Chondrocyte (in vitro differentiated cells): ENCODE results near the gene ADGRL4. TPM values are rescaled to one million over a fixed set of nuclear protein-coding genes. Genes with fewer than 3 reads are reported as not detected.

Experiments
- DNase-seq: peaks from one replicate; pipeline ENCODE4 v3.0.0; 2021; ENCODE audit warnings: mixed read lengths, low spot score
- H3K27ac Mint-ChIP-seq: one replicate; pipeline ENCODE4 v1.8.0; 2021; ENCODE audit warnings: mild to moderate bottlenecking, moderate library complexity, mixed read lengths; ENCODE audit not compliant: unreplicated experiment
- H3K27me3 Mint-ChIP-seq: 2 replicates; pipeline ENCODE4 v1.8.0; 2021; ENCODE audit warnings: low read depth, mixed read lengths
- H3K36me3 Mint-ChIP-seq: 2 replicates; pipeline ENCODE4 v1.8.0; 2021; ENCODE audit warnings: low read depth, mixed read lengths
- H3K4me1 Mint-ChIP-seq: 2 replicates; pipeline ENCODE4 v1.8.0; 2021; ENCODE audit warnings: low read depth, mild to moderate bottlenecking, mixed read lengths
- H3K4me3 Mint-ChIP-seq: one replicate; pipeline ENCODE4 v1.8.0; 2021; ENCODE audit warnings: mild to moderate bottlenecking, moderate library complexity, mixed read lengths; ENCODE audit not compliant: unreplicated experiment
- H3K9me3 Mint-ChIP-seq: 2 replicates; pipeline ENCODE4 v1.8.0; 2021; ENCODE audit warnings: low read depth, mixed read lengths
- CTCF ChIP-seq: fragments of 200-600 bp; sonication (generic); IDR thresholded peaks from 2 replicates; pipeline ENCODE4 v1.5.0; 2021; ENCODE audit warnings: antibody characterized with exemption, mild to moderate bottlenecking, moderate library complexity
- total RNA-seq: library from RNA; stranded (reverse); gene quantifications from 3 replicates; pipeline ENCODE4 v1.2.1, GENCODE V29; 2021

Gene ADGRL4
- total RNA-seq, 1 donor from 2014 or later, result 6.9 TPM

- peaks cover 2% of the 10 kb centered on the region for H3K9me3 Mint-ChIP-seq
- no peak for DNase-seq
- H3K4me3 Mint-ChIP-seq, result no peak overlapping the region
- peak overlapping the region; percentile 71 for H3K27ac Mint-ChIP-seq
- H3K4me1 Mint-ChIP-seq, result peaks cover 27% of the 10 kb centered on the region
- no peaks in the 10 kb centered on the region for H3K36me3 Mint-ChIP-seq
- no peak for TF ChIP-seq CTCF
- no peaks in the 10 kb centered on the region for H3K27me3 Mint-ChIP-seq
Observed at GRCh38 chr1:79042539-79042938, 36.0 kb upstream of the ADGRL4 start.

- Mint-ChIP-seq H3K4me1 (peaks cover 27% of the 10 kb centered on the region), H3K27me3 (no peaks in the 10 kb centered on the region), H3K27ac (no peak overlapping the region), H3K9me3 (peaks cover 6% of the 10 kb centered on the region), H3K4me3 (no peak overlapping the region), H3K36me3 (no peaks in the 10 kb centered on the region)
- TF ChIP-seq CTCF, result no peak
- DNase-seq, result no peak
Observed at GRCh38 chr1:79042117-79042516, 35.6 kb upstream of the ADGRL4 start.

GRCh38 chr1:79041666-79042065 lies 35.1 kb upstream of the ADGRL4 start:
- H3K9me3 Mint-ChIP-seq, result peaks cover 9% of the 10 kb centered on the region
- H3K4me1 Mint-ChIP-seq, result peaks cover 27% of the 10 kb centered on the region
- no peak overlapping the region for H3K27ac Mint-ChIP-seq
- DNase-seq, result no peak
- no peak overlapping the region for H3K4me3 Mint-ChIP-seq
- no peaks in the 10 kb centered on the region for H3K27me3 Mint-ChIP-seq
- no peak for TF ChIP-seq CTCF
- no peaks in the 10 kb centered on the region for H3K36me3 Mint-ChIP-seq

- Mint-ChIP-seq H3K4me1 (peaks cover 27% of the 10 kb centered on the region), H3K9me3 (peaks cover 12% of the 10 kb centered on the region), H3K4me3 (peak overlapping the region; percentile 41), H3K27me3 (no peaks in the 10 kb centered on the region), H3K27ac (peak overlapping the region; percentile 50), H3K36me3 (peaks cover 2% of the 10 kb centered on the region)
- TF ChIP-seq CTCF, result no peak
- no peak for DNase-seq
Observed at GRCh38 chr1:79040424-79041082, 34.0 kb upstream of the ADGRL4 start.

- no peak for DNase-seq
- peaks cover 2% of the 10 kb centered on the region for H3K36me3 Mint-ChIP-seq
- no peak overlapping the region for H3K27ac Mint-ChIP-seq
- H3K27me3 Mint-ChIP-seq, result no peaks in the 10 kb centered on the region
- no peak overlapping the region for H3K4me3 Mint-ChIP-seq
- peaks cover 12% of the 10 kb centered on the region for H3K4me1 Mint-ChIP-seq
- peaks cover 12% of the 10 kb centered on the region for H3K9me3 Mint-ChIP-seq
- no peak for TF ChIP-seq CTCF
Observed at GRCh38 chr1:79037085-79037484, 30.6 kb upstream of the ADGRL4 start.
